GM21360 (cell line): ENCODE results near the gene BEND3.
"Not testable (repeated sequence)": the region's sequence is repeated elsewhere in the genome, so short reads cannot be mapped to it uniquely, and the experiment has no call there.

ENCODE experiments used
- ATAC-seq: cut with Tn5 transposase; IDR thresholded peaks from one replicate; pipeline ENCODE4 v1.9.1; 2021; ENCODE audit warnings: mild to moderate bottlenecking, moderate library complexity; ENCODE audit not compliant: unreplicated experiment

The BEND3 gene

GRCh38 chr6:107045826-107046675, 69.3 kb downstream of the BEND3 start:
- no peak for ATAC-seq

- ATAC-seq = no peak
Observed at GRCh38 chr6:107033126-107033525, 82.2 kb downstream of the BEND3 start.

GRCh38 chr6:107032051-107032450, 83.3 kb downstream of the BEND3 start:
- no peak for ATAC-seq

DNA sequence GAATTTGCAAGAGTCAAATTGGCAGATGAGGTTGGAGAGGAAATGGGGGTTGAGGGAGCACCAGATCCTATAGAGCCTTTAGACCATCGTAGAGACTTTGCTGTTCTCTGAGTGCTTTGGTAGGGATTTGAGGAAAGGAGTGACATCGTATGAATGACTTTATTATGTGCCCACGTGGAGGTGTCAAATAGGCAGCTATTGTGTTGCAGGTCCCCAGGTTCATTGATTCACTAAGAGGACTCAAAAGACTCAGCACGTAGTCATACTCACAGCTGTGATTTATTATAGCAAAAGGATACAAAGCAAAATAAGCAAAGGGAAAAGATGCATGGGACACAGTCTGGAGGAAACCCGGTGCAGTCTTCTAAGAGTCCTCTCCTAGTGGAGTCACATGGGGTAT, 85.2 kb downstream of the BEND3 start:
- ATAC-seq = no peak

DNA sequence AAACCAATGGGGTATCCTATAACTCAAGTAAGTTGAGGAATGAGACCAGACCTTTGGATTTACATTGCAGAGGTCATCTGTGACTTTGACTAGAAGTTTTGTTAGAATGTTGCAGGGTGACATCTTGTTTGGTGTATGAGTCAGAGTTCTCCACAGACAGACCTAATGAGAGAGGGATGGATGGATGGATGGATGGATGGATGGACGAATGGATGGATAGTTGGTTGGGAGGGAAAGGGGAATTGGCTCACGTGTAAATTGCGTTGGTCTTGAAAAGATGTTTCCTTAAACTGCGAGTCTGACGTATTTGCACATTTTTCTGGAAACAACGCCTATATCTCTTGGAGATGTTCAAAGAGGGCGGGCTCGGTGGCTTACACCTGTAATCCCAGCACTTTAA, 88.3 kb downstream of the BEND3 start:
- ATAC-seq = no peak

GRCh38 chr6:107021446-107022185, 93.7 kb downstream of the BEND3 start:
- ATAC-seq = no peak

DNA sequence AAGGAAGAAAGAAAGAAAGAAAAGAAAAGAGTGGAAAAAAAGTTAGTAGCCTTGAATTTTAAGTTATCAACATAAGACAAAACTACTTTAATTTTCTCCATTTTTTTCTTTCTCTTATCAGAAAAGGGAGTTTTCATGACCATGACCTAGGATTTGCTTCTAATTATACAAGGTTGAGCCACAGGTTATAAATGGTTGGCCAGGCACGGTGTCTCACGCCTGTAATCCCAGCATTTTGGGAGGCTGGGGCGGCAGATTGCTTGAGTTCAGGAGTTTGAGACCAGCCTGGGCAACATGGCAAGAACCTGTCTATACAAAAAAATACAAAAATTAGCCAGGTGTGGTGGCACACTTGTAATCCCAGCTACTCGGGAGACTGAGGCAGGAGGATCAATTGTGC, 95.1 kb downstream of the BEND3 start:
- ATAC-seq = no peak

GRCh38 chr6:107019628-107020027, 95.7 kb downstream of the BEND3 start:
- ATAC-seq = not testable (repeated sequence)

GRCh38 chr6:107019047-107019446, 96.3 kb downstream of the BEND3 start:
- no peak for ATAC-seq
